K562 (cell line): Measurements from ENCODE around the gene JUN. TPM values are rescaled to one million over a fixed set of nuclear protein-coding genes. Genes with fewer than 3 reads are reported as not detected.

Experiments used
- ATAC-seq: fragments of 200-7000 bp; cut with Tn5 transposase; 3 replicates; pipeline ENCODE4 v1.9.1; 2020; ENCODE audit warnings: moderate library complexity
- BruUV-seq: library from RNA; stranded (reverse); fragments of 400-500 nt; replicated peaks from 2 replicates; lab custom pipeline; 2021; lab: Mats Ljungman, UMichigan
- CTCF ChIA-PET: fragments of 300-600 bp; formaldehyde crosslinking; extraction: SDS; loops from one replicate; lab custom pipeline; 2021; ENCODE audit warnings: low intra/inter-chr PET ratio; lab: Yijun Ruan, JAX
- POLR2A ChIA-PET: fragments of 300-600, 350-650 bp; sonication (Branson Sonifier 250); formaldehyde crosslinking; extraction: SDS; loops from one replicate; lab custom pipeline; 2021; ENCODE audit warnings: antibody characterized with exemption, inconsistent platforms; lab: Yijun Ruan, JAX
- DNase-seq, 4 experiments: peaks; one replicate each; pipeline versions ENCODE4 v3.0.0 to v3.0.0-alpha.2; 2011 to 2018; ENCODE audit warnings: low spot score in 3 of 4, mixed read lengths in 3 of 4; ENCODE audit errors: extremely low read depth in 1 of 4
- FAIRE-seq: peaks from 2 replicates; lab custom pipeline; 2011; peaks lifted over from hg19 to GRCh38; lab: Jason Lieb, UNC
- H2AFZ ChIP-seq: 2 replicates; pipeline ENCODE4 v1.6.0; 2011; ENCODE audit warnings: low read depth, low read length, control low read depth, inconsistent platforms
- H3K27ac ChIP-seq: fragments of 200-600 bp; 3 replicates; pipeline ENCODE4 v1.8.0; 2011; ENCODE audit warnings: low read depth, mild to moderate bottlenecking, control low read depth, inconsistent platforms, low read length, moderate library complexity, mixed read lengths; ENCODE audit errors: extremely low read depth
- H3K27me3 ChIP-seq, 2 experiments: fragments of 300-600 bp in 1 of 2; 2 replicates in 1 of 2; 3 replicates in 1 of 2; pipeline versions ENCODE4 v1.6.0 to v1.8.0; 2011; ENCODE audit warnings: inconsistent platforms in 2 of 2, low read length in 2 of 2, mild to moderate bottlenecking in 1 of 2, mixed read lengths in 1 of 2, moderate library complexity in 1 of 2; ENCODE audit not compliant: control insufficient read depth in 2 of 2, insufficient read depth in 2 of 2
- H3K36me3 ChIP-seq: fragments of 300-600 bp; 3 replicates; pipeline ENCODE4 v1.8.0; 2011; ENCODE audit warnings: mild to moderate bottlenecking, low read length, inconsistent platforms; ENCODE audit not compliant: control insufficient read depth, insufficient read depth
- H3K4me1 ChIP-seq, 2 experiments: fragments of 200-600 bp in 1 of 2; replicated peaks in 1 of 2; 2 replicates in 1 of 2; 3 replicates in 1 of 2; pipeline versions ENCODE4 v1.5.1 to v1.8.0; 2011; ENCODE audit warnings: inconsistent platforms in 2 of 2, low read length in 2 of 2, mild to moderate bottlenecking in 1 of 2, mixed read lengths in 1 of 2, moderate library complexity in 1 of 2; ENCODE audit not compliant: control insufficient read depth in 2 of 2, insufficient read depth in 2 of 2
- H3K4me2 ChIP-seq: 2 replicates; pipeline ENCODE4 v1.6.1; 2011; ENCODE audit warnings: low read length, control low read depth, inconsistent platforms, mixed read lengths; ENCODE audit not compliant: insufficient read depth
- H3K4me3 ChIP-seq: fragments of 200-600 bp; sonication (generic), shearing (Covaris generic); 2 replicates; pipeline ENCODE4 v1.5.1; 2016; ENCODE audit warnings: control low read depth, inconsistent platforms
- H3K79me2 ChIP-seq: fragments of 200-600 bp; 3 replicates; pipeline ENCODE4 v1.8.0; 2011; ENCODE audit warnings: low read length, inconsistent platforms; ENCODE audit not compliant: control insufficient read depth, insufficient read depth
- H3K9ac ChIP-seq, 2 experiments: 2 replicates each; pipeline versions ENCODE4 v1.6.0 to v1.6.1; 2011; ENCODE audit warnings: low read depth in 2 of 2, low read length in 2 of 2, control low read depth in 1 of 2, inconsistent platforms in 1 of 2, mild to moderate bottlenecking in 1 of 2, mixed read lengths in 1 of 2; ENCODE audit not compliant: insufficient read depth in 1 of 2
- H3K9me1 ChIP-seq: one replicate; pipeline ENCODE4 v1.6.0; 2011; ENCODE audit warnings: inconsistent platforms, mild to moderate bottlenecking, low read length, moderate library complexity; ENCODE audit not compliant: control insufficient read depth, insufficient read depth
- H3K9me3 ChIP-seq: replicated peaks from 2 replicates; pipeline ENCODE4 v1.5.1; 2011; ENCODE audit warnings: low read depth, low read length, inconsistent platforms; ENCODE audit not compliant: control insufficient read depth, insufficient read depth
- H4K20me1 ChIP-seq: replicated peaks from 2 replicates; pipeline ENCODE4 v1.6.1; 2011; ENCODE audit warnings: low read length, inconsistent platforms, mixed read lengths; ENCODE audit not compliant: control insufficient read depth, insufficient read depth
- CBX2 ChIP-seq: fragments of 200-600 bp; sonication (generic); IDR thresholded peaks from one replicate; pipeline ENCODE4 v1.6.1; 2012; ENCODE audit warnings: mild to moderate bottlenecking, low read length, inconsistent platforms; ENCODE audit not compliant: insufficient read depth, poor library complexity, severe bottlenecking
- GABPA ChIP-seq: fragments of 200-800 bp; sonication (Bioruptor generic); conservative IDR thresholded peaks from 2 replicates; pipeline ENCODE4 v1.6.1; 2016; ENCODE audit warnings: low read depth, missing genetic modification characterization, missing compliant biosample characterization
- JUNB ChIP-seq: fragments of 450-650 bp; formaldehyde crosslinking; conservative IDR thresholded peaks from 2 replicates; pipeline ENCODE4 v1.4.0; 2020; ENCODE audit warnings: mild to moderate bottlenecking
- MBD2 ChIP-seq: sonication (generic); IDR thresholded peaks from 2 replicates; pipeline ENCODE4 v1.6.1; 2016; ENCODE audit warnings: low read depth, borderline replicate concordance
- TEAD4 ChIP-seq, 2 experiments: sonication (generic) in 1 of 2; formaldehyde crosslinking in 1 of 2; IDR thresholded peaks; 2 replicates each; pipeline versions ENCODE4 v1.6.1 to v1.8.0; 2012 to 2022; ENCODE audit warnings: borderline replicate concordance in 1 of 2, inconsistent platforms in 1 of 2, low read length in 1 of 2, mild to moderate bottlenecking in 1 of 2, missing genetic modification reagents in 1 of 2
- ZNF263 ChIP-seq: sonication (generic); formaldehyde crosslinking; IDR thresholded peaks from 2 replicates; pipeline ENCODE4 v1.8.0; 2022; ENCODE audit warnings: mild to moderate bottlenecking, missing genetic modification reagents, borderline replicate concordance
- WGBS: fragments of 100-300 bp; shearing (Covaris generic); methylation state at CpG from one replicate; pipeline ENCODE4 v1.1.6; 2016; ENCODE audit warnings: low coverage, mixed read lengths; ENCODE audit not compliant: insufficient coverage; ENCODE audit errors: missing lambda C conversion rate; 5-methylcytosine and 5-hydroxymethylcytosine counted together
- in situ Hi-C: fragments of 300-500 bp; cut with MboI; formaldehyde crosslinking; loops from 4 replicates; pipeline ENCODE4 v1.15.0; 2018; ENCODE audit warnings: inconsistent platforms, mixed read lengths
- intact Hi-C: fragments of 100-400 bp; cut with micrococcal nuclease; formaldehyde crosslinking; loops from 2 replicates; pipeline ENCODE4 v1.14.2; 2022
- polyA plus RNA-seq, 8 experiments: library from polyadenylated mRNA; depleted of rRNA in 4 of 8; stranded (reverse) in 5 of 8; unstranded in 3 of 8; fragments of >200 nt; fragmentation: Nextera tagmentation in 2 of 8; fragmentation: Illumina TruSeq in 1 of 8; extraction: Ambion mirVana in 2 of 8; extraction: Trizol in 1 of 8; gene quantifications; 2 replicates each; pipeline versions ENCODE4 v1.2.1 to v1.2.3, GENCODE V29; 2011 to 2014; ENCODE audit warnings: inconsistent platforms in 1 of 8, missing spikeins in 1 of 8
- total RNA-seq, 7 experiments: library from RNA; depleted of rRNA in 6 of 7; stranded (reverse); fragments of >200 nt in 6 of 7; fragmentation: Illumina TruSeq in 2 of 7; extraction: Trizol in 2 of 7; gene quantifications; 2 replicates each; pipeline versions ENCODE4 v1.2.1 to v1.2.3, GENCODE V29; 2011 to 2021; ENCODE audit warnings: low replicate concordance in 1 of 7
- TF ChIP-seq, protein P1 (sequence below): fragments of 450-650 bp; IDR thresholded peaks from 2 replicates; pipeline ENCODE4 v1.6.1; 2016; ENCODE audit warnings: mild to moderate bottlenecking, moderate library complexity

Gene JUN
- total and polyA plus RNA-seq, 9 of the 15 experiments (the other 6 are each of a cell fraction or from before 2014, with no cell fraction given) = 0.32 to 23.4 (median 4.0) TPM

DNA sequence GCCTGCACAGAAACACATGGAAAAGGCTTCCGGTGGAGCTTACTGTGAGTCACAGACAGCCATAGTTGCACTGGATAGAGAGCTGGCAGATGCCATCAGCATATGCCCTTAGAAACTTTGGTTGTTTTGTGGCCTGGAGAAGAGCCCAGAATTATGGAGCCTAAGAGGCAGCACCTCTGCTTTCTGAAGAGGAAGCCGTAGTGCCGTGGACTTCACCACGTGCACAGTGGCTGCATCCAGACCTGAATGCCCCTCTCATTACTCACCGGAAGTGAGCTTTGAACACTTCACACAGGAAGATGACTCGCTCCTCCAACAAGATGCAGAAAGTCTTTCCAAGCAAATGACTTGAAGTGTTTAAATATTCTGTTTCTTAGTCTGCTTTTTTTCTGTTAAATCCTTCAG is 28.4 kb downstream of the JUN start (continued):
- TF ChIP-seq JUNB (CRISPR knock-in tag) (no peak), GABPA (tag) (peak; percentile 82)

DNA sequence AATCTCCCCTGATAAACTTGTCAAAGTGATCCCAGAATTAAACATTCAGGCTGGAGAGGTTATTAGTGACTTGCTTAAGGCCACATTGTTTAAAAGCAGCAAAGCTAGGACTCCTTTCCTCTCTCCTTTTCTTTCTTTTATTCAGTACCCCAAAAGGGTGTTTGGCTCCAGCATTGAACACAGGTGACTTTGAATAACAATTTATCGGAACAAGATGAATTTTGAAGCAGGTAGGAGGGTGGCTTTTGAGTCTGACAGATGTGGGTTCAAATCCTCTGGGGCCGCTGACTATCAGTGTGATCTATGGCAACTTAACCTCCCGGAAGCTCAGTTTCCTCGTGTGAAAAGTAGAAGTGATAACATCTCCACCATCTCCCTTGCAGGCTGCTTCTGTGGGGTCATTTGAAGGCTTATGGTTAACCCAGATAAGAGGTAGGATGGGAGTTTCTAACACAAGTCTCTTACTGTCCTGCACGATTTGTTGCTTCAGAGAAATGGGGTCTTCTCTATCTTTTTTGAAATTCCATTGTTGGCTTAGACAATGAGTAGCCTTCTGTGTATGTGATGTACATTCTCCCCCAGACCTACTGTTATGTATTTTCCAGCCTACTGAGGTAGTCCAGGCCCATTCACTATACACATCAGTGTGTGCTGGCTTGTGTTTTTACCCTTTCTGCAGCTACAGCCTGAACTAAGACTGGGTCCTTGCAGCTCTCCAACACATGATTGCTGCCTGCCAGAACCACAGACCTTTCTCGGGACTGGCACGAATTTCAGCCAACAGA is 29.0 kb downstream of the JUN start:
- WGBS = 12% methylated on average over 7 of the region's 7 CpGs
- no TSS peak for BruUV-seq
- Histone ChIP-seq H3K9me3 (no peaks in the 10 kb centered on the region), H2AFZ (peak overlapping the region; percentile 85), H3K36me3 (no peaks in the 10 kb centered on the region), H3K4me3 (no peak overlapping the region), H3K4me2 (peak overlapping the region; percentile 34), H4K20me1 (no peaks in the 10 kb centered on the region), H3K79me2 (no peaks in the 10 kb centered on the region), H3K9me1 (peaks cover 7% of the 10 kb centered on the region), H3K9ac (peak overlapping the region in 1 of 2 experiments; percentile 53; a peak in 1 of 4 replicates), H3K27ac (peak overlapping the region; percentile 43; the same call in 2 of the 3 replicates), H3K4me1 (peaks cover 10 to 26% of the 10 kb centered on the region in 2 experiments), H3K27me3 (no peaks in the 10 kb centered on the region)
- in situ Hi-C loops = no loop called here
- intact Hi-C loops = no loop called here
- POLR2A ChIA-PET = interaction anchor here (0.7 to 1.1 kb wide), 4 partner anchors 26 to 43 kb away, joined by 3 to 5 read pairs (median 3); partner anchors contain the start of gene JUN
- peak; percentile 68 for ATAC-seq
- CTCF ChIA-PET = no interaction called here
- no peak for FAIRE-seq
- DNase-seq = peak; percentile 24 to 64 (median 40)
- TF ChIP-seq, protein P1, sequence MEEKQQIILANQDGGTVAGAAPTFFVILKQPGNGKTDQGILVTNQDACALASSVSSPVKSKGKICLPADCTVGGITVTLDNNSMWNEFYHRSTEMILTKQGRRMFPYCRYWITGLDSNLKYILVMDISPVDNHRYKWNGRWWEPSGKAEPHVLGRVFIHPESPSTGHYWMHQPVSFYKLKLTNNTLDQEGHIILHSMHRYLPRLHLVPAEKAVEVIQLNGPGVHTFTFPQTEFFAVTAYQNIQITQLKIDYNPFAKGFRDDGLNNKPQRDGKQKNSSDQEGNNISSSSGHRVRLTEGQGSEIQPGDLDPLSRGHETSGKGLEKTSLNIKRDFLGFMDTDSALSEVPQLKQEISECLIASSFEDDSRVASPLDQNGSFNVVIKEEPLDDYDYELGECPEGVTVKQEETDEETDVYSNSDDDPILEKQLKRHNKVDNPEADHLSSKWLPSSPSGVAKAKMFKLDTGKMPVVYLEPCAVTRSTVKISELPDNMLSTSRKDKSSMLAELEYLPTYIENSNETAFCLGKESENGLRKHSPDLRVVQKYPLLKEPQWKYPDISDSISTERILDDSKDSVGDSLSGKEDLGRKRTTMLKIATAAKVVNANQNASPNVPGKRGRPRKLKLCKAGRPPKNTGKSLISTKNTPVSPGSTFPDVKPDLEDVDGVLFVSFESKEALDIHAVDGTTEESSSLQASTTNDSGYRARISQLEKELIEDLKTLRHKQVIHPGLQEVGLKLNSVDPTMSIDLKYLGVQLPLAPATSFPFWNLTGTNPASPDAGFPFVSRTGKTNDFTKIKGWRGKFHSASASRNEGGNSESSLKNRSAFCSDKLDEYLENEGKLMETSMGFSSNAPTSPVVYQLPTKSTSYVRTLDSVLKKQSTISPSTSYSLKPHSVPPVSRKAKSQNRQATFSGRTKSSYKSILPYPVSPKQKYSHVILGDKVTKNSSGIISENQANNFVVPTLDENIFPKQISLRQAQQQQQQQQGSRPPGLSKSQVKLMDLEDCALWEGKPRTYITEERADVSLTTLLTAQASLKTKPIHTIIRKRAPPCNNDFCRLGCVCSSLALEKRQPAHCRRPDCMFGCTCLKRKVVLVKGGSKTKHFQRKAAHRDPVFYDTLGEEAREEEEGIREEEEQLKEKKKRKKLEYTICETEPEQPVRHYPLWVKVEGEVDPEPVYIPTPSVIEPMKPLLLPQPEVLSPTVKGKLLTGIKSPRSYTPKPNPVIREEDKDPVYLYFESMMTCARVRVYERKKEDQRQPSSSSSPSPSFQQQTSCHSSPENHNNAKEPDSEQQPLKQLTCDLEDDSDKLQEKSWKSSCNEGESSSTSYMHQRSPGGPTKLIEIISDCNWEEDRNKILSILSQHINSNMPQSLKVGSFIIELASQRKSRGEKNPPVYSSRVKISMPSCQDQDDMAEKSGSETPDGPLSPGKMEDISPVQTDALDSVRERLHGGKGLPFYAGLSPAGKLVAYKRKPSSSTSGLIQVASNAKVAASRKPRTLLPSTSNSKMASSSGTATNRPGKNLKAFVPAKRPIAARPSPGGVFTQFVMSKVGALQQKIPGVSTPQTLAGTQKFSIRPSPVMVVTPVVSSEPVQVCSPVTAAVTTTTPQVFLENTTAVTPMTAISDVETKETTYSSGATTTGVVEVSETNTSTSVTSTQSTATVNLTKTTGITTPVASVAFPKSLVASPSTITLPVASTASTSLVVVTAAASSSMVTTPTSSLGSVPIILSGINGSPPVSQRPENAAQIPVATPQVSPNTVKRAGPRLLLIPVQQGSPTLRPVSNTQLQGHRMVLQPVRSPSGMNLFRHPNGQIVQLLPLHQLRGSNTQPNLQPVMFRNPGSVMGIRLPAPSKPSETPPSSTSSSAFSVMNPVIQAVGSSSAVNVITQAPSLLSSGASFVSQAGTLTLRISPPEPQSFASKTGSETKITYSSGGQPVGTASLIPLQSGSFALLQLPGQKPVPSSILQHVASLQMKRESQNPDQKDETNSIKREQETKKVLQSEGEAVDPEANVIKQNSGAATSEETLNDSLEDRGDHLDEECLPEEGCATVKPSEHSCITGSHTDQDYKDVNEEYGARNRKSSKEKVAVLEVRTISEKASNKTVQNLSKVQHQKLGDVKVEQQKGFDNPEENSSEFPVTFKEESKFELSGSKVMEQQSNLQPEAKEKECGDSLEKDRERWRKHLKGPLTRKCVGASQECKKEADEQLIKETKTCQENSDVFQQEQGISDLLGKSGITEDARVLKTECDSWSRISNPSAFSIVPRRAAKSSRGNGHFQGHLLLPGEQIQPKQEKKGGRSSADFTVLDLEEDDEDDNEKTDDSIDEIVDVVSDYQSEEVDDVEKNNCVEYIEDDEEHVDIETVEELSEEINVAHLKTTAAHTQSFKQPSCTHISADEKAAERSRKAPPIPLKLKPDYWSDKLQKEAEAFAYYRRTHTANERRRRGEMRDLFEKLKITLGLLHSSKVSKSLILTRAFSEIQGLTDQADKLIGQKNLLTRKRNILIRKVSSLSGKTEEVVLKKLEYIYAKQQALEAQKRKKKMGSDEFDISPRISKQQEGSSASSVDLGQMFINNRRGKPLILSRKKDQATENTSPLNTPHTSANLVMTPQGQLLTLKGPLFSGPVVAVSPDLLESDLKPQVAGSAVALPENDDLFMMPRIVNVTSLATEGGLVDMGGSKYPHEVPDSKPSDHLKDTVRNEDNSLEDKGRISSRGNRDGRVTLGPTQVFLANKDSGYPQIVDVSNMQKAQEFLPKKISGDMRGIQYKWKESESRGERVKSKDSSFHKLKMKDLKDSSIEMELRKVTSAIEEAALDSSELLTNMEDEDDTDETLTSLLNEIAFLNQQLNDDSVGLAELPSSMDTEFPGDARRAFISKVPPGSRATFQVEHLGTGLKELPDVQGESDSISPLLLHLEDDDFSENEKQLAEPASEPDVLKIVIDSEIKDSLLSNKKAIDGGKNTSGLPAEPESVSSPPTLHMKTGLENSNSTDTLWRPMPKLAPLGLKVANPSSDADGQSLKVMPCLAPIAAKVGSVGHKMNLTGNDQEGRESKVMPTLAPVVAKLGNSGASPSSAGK = no peak
- no peak for TF ChIP-seq ZNF263 (CRISPR knock-in tag)
- no peak for TF ChIP-seq CBX2
- TF ChIP-seq MBD2 = no peak; the same call in 1 of the 2 replicates
- TF ChIP-seq TEAD4 (IDR thresholded peaks at IDR 0.05; ENCODE audit: low read length) = peak; percentile 84
- no peak for TF ChIP-seq TEAD4 (CRISPR knock-in tag; IDR thresholded peaks at IDR 0.05; ENCODE audit: borderline replicate concordance)
